ENCODE measurements around the gene TRIM68. TPM values are rescaled to one million over a fixed set of nuclear protein-coding genes. Genes with fewer than 3 reads are reported as not detected.

TRIM68 gene
- total RNA-seq, 1 experiment from 2014 or later: 8.2 TPM

- H3K9me3 Mint-ChIP-seq: no peaks in the 10 kb centered on the region; the same call in 1 of the 2 replicates
- no peaks in the 10 kb centered on the region for H3K36me3 Mint-ChIP-seq
- peaks cover 3% of the 10 kb centered on the region; the same call in 1 of the 2 replicates for H3K4me1 Mint-ChIP-seq
- ATAC-seq (no peak), DNase-seq (ENCODE audit: low spot score) (no peak)
- no peak for TF ChIP-seq SP1 (CRISPR knock-in tag; conservative IDR thresholded peaks at IDR 0.05)
- TF ChIP-seq ZNF121 (CRISPR knock-in tag; IDR thresholded peaks at IDR 0.05): no peak
- no peak for TF ChIP-seq ZNF317 (CRISPR knock-in tag; IDR thresholded peaks at IDR 0.05; ENCODE audit: borderline replicate concordance, low read depth)
- no peak for TF ChIP-seq HMGA2 (CRISPR knock-in tag; IDR thresholded peaks at IDR 0.05)
- no peak for TF ChIP-seq ATF3 (CRISPR knock-in tag; conservative IDR thresholded peaks at IDR 0.05)
- no peak for TF ChIP-seq ZNF512 (CRISPR knock-in tag; IDR thresholded peaks at IDR 0.05; ENCODE audit: borderline replicate concordance)
- TF ChIP-seq ZBTB21 (CRISPR knock-in tag; IDR thresholded peaks at IDR 0.05; ENCODE audit: borderline replicate concordance): no peak
- POLR2A ChIA-PET: no interaction called here
- no peak overlapping the region for H3K27ac Mint-ChIP-seq
- H3K27me3 Mint-ChIP-seq (ENCODE audit: low read depth): peaks cover 3% of the 10 kb centered on the region; the same call in 1 of the 2 replicates
- H3K4me3 Mint-ChIP-seq: no peak overlapping the region
- CTCF ChIA-PET: no interaction called here
Measured at GRCh38 chr11:4654635-4655369, 46.8 kb upstream of the TRIM68 start.

GRCh38 chr11:4647766-4648165 is 39.7 kb upstream of the TRIM68 start:
- ChIA-PET CTCF (interaction anchor here (0.9 to 2.6 kb wide), 2 partner anchors 11 to 75 kb away, joined by 3 to 13 read pairs; partner anchors contain the start of gene OR51D1), POLR2A (interaction anchor here (0.6 kb wide), 1 partner anchor 339 kb away, joined by 3 read pairs; no protein-coding TSS in a partner anchor)
- Mint-ChIP-seq H3K27me3 (ENCODE audit: low read depth) (peaks cover 3% of the 10 kb centered on the region; the same call in 1 of the 2 replicates), H3K27ac (no peak overlapping the region), H3K36me3 (no peaks in the 10 kb centered on the region), H3K4me1 (peaks cover under 1% of the 10 kb centered on the region; the same call in 1 of the 2 replicates), H3K9me3 (no peaks in the 10 kb centered on the region; the same call in 1 of the 2 replicates), H3K4me3 (no peak overlapping the region)
- ATAC-seq (no peak), DNase-seq (ENCODE audit: low spot score) (no peak)
- TF ChIP-seq PRDM15 (CRISPR knock-in tag; IDR thresholded peaks at IDR 0.05): no peak
- no peak for TF ChIP-seq NR1H2 (CRISPR knock-in tag; IDR thresholded peaks at IDR 0.05)
- no peak for TF ChIP-seq ZNF425 (CRISPR knock-in tag; conservative IDR thresholded peaks at IDR 0.05)
- TF ChIP-seq ETV6 (CRISPR knock-in tag; IDR thresholded peaks at IDR 0.05): no peak
- no peak for TF ChIP-seq JAZF1 (CRISPR knock-in tag; IDR thresholded peaks at IDR 0.05)
- TF ChIP-seq GABPB1 (CRISPR knock-in tag; IDR thresholded peaks at IDR 0.05): no peak
- TF ChIP-seq CTCF (IDR thresholded peaks at IDR 0.05): no peak
- TF ChIP-seq ZNF281 (CRISPR knock-in tag; IDR thresholded peaks at IDR 0.05): no peak
- no peak for TF ChIP-seq CREB1 (CRISPR knock-in tag; IDR thresholded peaks at IDR 0.05)
- TF ChIP-seq HMGA2 (CRISPR knock-in tag; IDR thresholded peaks at IDR 0.05): no peak
- TF ChIP-seq MXD4 (CRISPR knock-in tag; IDR thresholded peaks at IDR 0.05; ENCODE audit: borderline replicate concordance): no peak
- TF ChIP-seq SOX15 (CRISPR knock-in tag; IDR thresholded peaks at IDR 0.05): no peak
- no peak for TF ChIP-seq ZNF512 (CRISPR knock-in tag; IDR thresholded peaks at IDR 0.05; ENCODE audit: borderline replicate concordance)
- TF ChIP-seq ZNF138 (CRISPR knock-in tag; conservative IDR thresholded peaks at IDR 0.05): no peak

All from WTC11 (cell line).